IMR-90 (cell line): ENCODE measurements around the gene PTRH2. TPM values are rescaled to one million over a fixed set of nuclear protein-coding genes. Genes with fewer than 3 reads are reported as not detected.

Experiments used
- ATAC-seq: fragments of 200-7000 bp; cut with Tn5 transposase; 2 replicates; pipeline ENCODE4 v1.9.1; 2020; ENCODE audit warnings: low read depth, mild to moderate bottlenecking, moderate library complexity
- BruUV-seq: library from RNA; stranded (reverse); fragments of 400-500 nt; replicated peaks from 2 replicates; lab custom pipeline; 2021; lab: Mats Ljungman, UMichigan
- CTCF ChIA-PET: fragments of 300-600 bp; formaldehyde crosslinking; extraction: SDS; loops from one replicate; lab custom pipeline; 2021; ENCODE audit warnings: antibody characterized with exemption; lab: Yijun Ruan, JAX
- POLR2A ChIA-PET: fragments of 300-600 bp; sonication (Branson Sonifier 250); formaldehyde crosslinking; loops from one replicate; lab custom pipeline; 2022; ENCODE audit warnings: antibody characterized with exemption; ENCODE audit not compliant: unreplicated experiment; lab: Charles Lee
- DNase-seq: peaks from one replicate; pipeline ENCODE4 v3.0.0; 2013
- H2AFZ ChIP-seq: replicated peaks from 2 replicates; pipeline ENCODE3; 2013; ENCODE audit warnings: low read length, mild to moderate bottlenecking; ENCODE audit not compliant: poor library complexity
- H2AK5ac ChIP-seq: 2 replicates; pipeline ENCODE4 v1.6.1; 2013; ENCODE audit warnings: low read depth, low read length, inconsistent platforms
- H2AK9ac ChIP-seq: replicated peaks from 2 replicates; pipeline ENCODE3; 2013; ENCODE audit warnings: mild to moderate bottlenecking, low read depth, low read length, moderate library complexity; ENCODE audit not compliant: poor library complexity
- H2BK120ac ChIP-seq: 2 replicates; pipeline ENCODE4 v1.6.1; 2013; ENCODE audit warnings: low read depth, low read length, inconsistent platforms
- H2BK15ac ChIP-seq: 3 replicates; pipeline ENCODE4 v1.6.1; 2013; ENCODE audit warnings: low read depth, low read length, inconsistent platforms
- H2BK20ac ChIP-seq: 2 replicates; pipeline ENCODE4 v1.6.1; 2013; ENCODE audit warnings: low read depth, mild to moderate bottlenecking, inconsistent platforms, low read length, moderate library complexity
- H2BK5ac ChIP-seq: 2 replicates; pipeline ENCODE4 v1.6.1; 2013; ENCODE audit warnings: mild to moderate bottlenecking, low read depth, low read length, inconsistent platforms; ENCODE audit not compliant: poor library complexity, severe bottlenecking
- H3K14ac ChIP-seq: replicated peaks from 2 replicates; pipeline ENCODE4 v1.6.1; 2013; ENCODE audit warnings: low read depth, low read length, inconsistent platforms
- H3K18ac ChIP-seq: 2 replicates; pipeline ENCODE4 v1.6.1; 2013; ENCODE audit warnings: low read depth, low read length, control low read depth
- H3K23ac ChIP-seq: 2 replicates; pipeline ENCODE4 v1.6.1; 2013; ENCODE audit warnings: low read depth, low read length, inconsistent platforms
- H3K27ac ChIP-seq: 2 replicates; pipeline ENCODE4 v1.5.1; 2013; ENCODE audit warnings: mild to moderate bottlenecking, control low read depth, low read length; ENCODE audit not compliant: insufficient read depth
- H3K27me3 ChIP-seq: 2 replicates; pipeline ENCODE4 v1.6.1; 2013; ENCODE audit warnings: low read length; ENCODE audit not compliant: control insufficient read depth, insufficient read depth
- H3K36me3 ChIP-seq: 2 replicates; pipeline ENCODE4 v1.6.1; 2013; ENCODE audit warnings: low read length, mixed read lengths; ENCODE audit not compliant: control insufficient read depth, insufficient read depth
- H3K4ac ChIP-seq: 2 replicates; pipeline ENCODE4 v1.6.1; 2013; ENCODE audit warnings: low read depth, low read length, inconsistent platforms
- H3K4me1 ChIP-seq: 2 replicates; pipeline ENCODE4 v1.6.1; 2013; ENCODE audit warnings: low read length, mixed read lengths; ENCODE audit not compliant: control insufficient read depth, insufficient read depth
- H3K4me2 ChIP-seq: 2 replicates; pipeline ENCODE4 v1.6.1; 2013; ENCODE audit warnings: low read depth, mild to moderate bottlenecking, control low read depth, low read length, moderate library complexity
- H3K4me3 ChIP-seq: 2 replicates; pipeline ENCODE4 v1.5.1; 2013; ENCODE audit warnings: low read depth, mild to moderate bottlenecking, control low read depth, low read length, moderate library complexity; ENCODE audit not compliant: insufficient read depth
- H3K56ac ChIP-seq: 2 replicates; pipeline ENCODE4 v1.6.1; 2013; ENCODE audit warnings: low read length, inconsistent platforms; ENCODE audit not compliant: insufficient read depth; ENCODE audit errors: extremely low read depth
- H3K79me1 ChIP-seq, 2 experiments: 2 replicates each; pipeline ENCODE4 v1.6.1; 2013; ENCODE audit warnings: low read length in 2 of 2, inconsistent platforms in 1 of 2, low read depth in 1 of 2
- H3K9ac ChIP-seq: 2 replicates; pipeline ENCODE4 v1.6.1; 2013; ENCODE audit warnings: low read depth, low read length, control low read depth
- H3K9me1 ChIP-seq: 2 replicates; pipeline ENCODE4 v1.6.1; 2013; ENCODE audit warnings: low read length, inconsistent platforms; ENCODE audit not compliant: insufficient read depth
- H3K9me3 ChIP-seq: 2 replicates; pipeline ENCODE4 v1.6.1; 2013; ENCODE audit warnings: low read length; ENCODE audit not compliant: control insufficient read depth, insufficient read depth
- H4K20me1 ChIP-seq: 2 replicates; pipeline ENCODE4 v1.6.1; 2013; ENCODE audit warnings: low read length, inconsistent platforms; ENCODE audit not compliant: insufficient read depth
- H4K5ac ChIP-seq: 2 replicates; pipeline ENCODE4 v1.6.1; 2013; ENCODE audit warnings: mild to moderate bottlenecking, low read depth, low read length, control low read depth
- H4K8ac ChIP-seq, 2 experiments: 2 replicates each; pipeline ENCODE4 v1.6.1; 2013; ENCODE audit warnings: low read depth in 2 of 2, low read length in 2 of 2, control low read depth in 1 of 2, inconsistent platforms in 1 of 2
- H4K91ac ChIP-seq: 2 replicates; pipeline ENCODE4 v1.6.1; 2013; ENCODE audit warnings: low read depth, low read length, inconsistent platforms; ENCODE audit not compliant: insufficient read depth
- BHLHE40 ChIP-seq: fragments of 150-350 bp; IDR thresholded peaks from 2 replicates; pipeline ENCODE4 v1.6.1; 2016; ENCODE audit warnings: mild to moderate bottlenecking, low read depth, low read length
- CEBPB ChIP-seq: IDR thresholded peaks from 2 replicates; pipeline ENCODE4 v1.6.1; 2012; ENCODE audit warnings: low read depth, low read length, improper control_type of control experiment
- FOS ChIP-seq: fragments of 150-350 bp; IDR thresholded peaks from 2 replicates; pipeline ENCODE4 v1.6.1; 2016; ENCODE audit warnings: low read depth, low read length
- MAZ ChIP-seq: IDR thresholded peaks from 2 replicates; pipeline ENCODE4 v1.6.1; 2012; ENCODE audit warnings: low read depth, mild to moderate bottlenecking, low read length, improper control_type of control experiment, moderate library complexity, borderline replicate concordance
- MXI1 ChIP-seq: IDR thresholded peaks from 2 replicates; pipeline ENCODE4 v1.6.1; 2012; ENCODE audit warnings: low read depth, mild to moderate bottlenecking, low read length, moderate library complexity, borderline replicate concordance
- NFE2L2 ChIP-seq: fragments of 150-350 bp; IDR thresholded peaks from 2 replicates; pipeline ENCODE4 v1.6.1; 2016; ENCODE audit warnings: low read depth, mild to moderate bottlenecking, low read length
- RAD21 ChIP-seq: IDR thresholded peaks from 2 replicates; pipeline ENCODE4 v1.6.1; 2012; ENCODE audit warnings: low read length, improper control_type of control experiment
- SMC3 ChIP-seq: fragments of 150-350 bp; IDR thresholded peaks from 2 replicates; pipeline ENCODE4 v1.6.1; 2016; ENCODE audit warnings: low read depth, mild to moderate bottlenecking, antibody characterized with exemption, low read length, moderate library complexity
- dilution Hi-C: fragments of 300-500 bp; cut with HindIII; formaldehyde crosslinking; loops from one replicate; pipeline ENCODE4 v1.14.3; 2018; ENCODE audit warnings: low sequenced_read_pairs; ENCODE audit not compliant: unreplicated experiment
- in situ Hi-C: fragments of 300-500 bp; cut with MboI; formaldehyde crosslinking; loops from 3 replicates; pipeline ENCODE4 v1.14.3; 2019; ENCODE audit warnings: low sequenced_read_pairs, inconsistent platforms, mixed read lengths
- intact Hi-C: fragments of 100-400 bp; cut with micrococcal nuclease; formaldehyde crosslinking; loops from 2 replicates; pipeline ENCODE4 v1.10.0; 2022
- polyA plus RNA-seq, 3 experiments: library from polyadenylated mRNA; depleted of rRNA; stranded (reverse); fragments of >200 nt; gene quantifications; 2 replicates each; pipeline ENCODE4 v1.2.3, GENCODE V29; 2012; ENCODE audit warnings: low replicate concordance in 1 of 3
- total RNA-seq: library from RNA; depleted of rRNA; stranded (reverse); fragments of >200 nt; gene quantifications from 2 replicates; pipeline ENCODE4 v1.2.3, GENCODE V29; 2012

PTRH2 gene
- total and polyA plus RNA-seq, 2 of the 4 experiments (the other 2 are of a cell fraction): 24.9 to 49.7 TPM

GRCh38 chr17:59651346-59651745, 55.9 kb downstream of the PTRH2 start:
- Histone ChIP-seq H4K8ac (no peak overlapping the region), H4K20me1 (peaks cover 50% of the 10 kb centered on the region; the same call in 1 of the 2 replicates), H3K36me3 (peaks cover 57% of the 10 kb centered on the region), H4K5ac (no peak overlapping the region), H2BK20ac (no peak overlapping the region), H3K4me3 (no peak overlapping the region), H2AFZ (no peak overlapping the region), H3K4me2 (no peak overlapping the region), H3K14ac (no peak overlapping the region), H3K9me3 (peaks cover 5% of the 10 kb centered on the region), H3K56ac (no peak overlapping the region), H3K9ac (no peak overlapping the region), H4K91ac (no peak overlapping the region), H3K27ac (no peak overlapping the region), H3K79me1 (peaks cover 41 to 69% of the 10 kb centered on the region in 2 experiments), H2AK5ac (no peak overlapping the region), H2BK120ac (no peak overlapping the region), H3K4me1 (peaks cover 5% of the 10 kb centered on the region; the same call in 1 of the 2 replicates), H3K4ac (no peak overlapping the region), H3K23ac (no peak overlapping the region), H3K9me1 (peaks cover 4% of the 10 kb centered on the region; the same call in 1 of the 2 replicates), H2AK9ac (no peak overlapping the region), H2BK15ac (no peak overlapping the region), H3K27me3 (no peaks in the 10 kb centered on the region), H3K18ac (no peak overlapping the region), H2BK5ac (peak overlapping the region; percentile 9)
- intact Hi-C loops (no loop called here), in situ Hi-C loops (no loop called here), dilution Hi-C loops (no loop called here)
- CTCF ChIA-PET: interaction anchor here (1.3 to 1.6 kb wide), 2 partner anchors 9 to 130 kb away, joined by 3 read pairs; no protein-coding TSS in a partner anchor
- ATAC-seq (no peak), DNase-seq (peak; percentile 11)
- POLR2A ChIA-PET: no interaction called here
- TF ChIP-seq MXI1: no peak
- no peak for TF ChIP-seq SMC3
- TF ChIP-seq BHLHE40: no peak
- no peak for TF ChIP-seq CEBPB
- no peak for TF ChIP-seq NFE2L2
- TF ChIP-seq FOS: no peak
- TF ChIP-seq RAD21: no peak
- TF ChIP-seq MAZ: no peak
- no TSS peak for BruUV-seq
